ENCODE data around the gene INPP5A.
"Not testable (repeated sequence)": the region's sequence is repeated elsewhere in the genome, so short reads cannot be mapped to it uniquely, and the experiment has no call there.

INPP5A gene

DNA sequence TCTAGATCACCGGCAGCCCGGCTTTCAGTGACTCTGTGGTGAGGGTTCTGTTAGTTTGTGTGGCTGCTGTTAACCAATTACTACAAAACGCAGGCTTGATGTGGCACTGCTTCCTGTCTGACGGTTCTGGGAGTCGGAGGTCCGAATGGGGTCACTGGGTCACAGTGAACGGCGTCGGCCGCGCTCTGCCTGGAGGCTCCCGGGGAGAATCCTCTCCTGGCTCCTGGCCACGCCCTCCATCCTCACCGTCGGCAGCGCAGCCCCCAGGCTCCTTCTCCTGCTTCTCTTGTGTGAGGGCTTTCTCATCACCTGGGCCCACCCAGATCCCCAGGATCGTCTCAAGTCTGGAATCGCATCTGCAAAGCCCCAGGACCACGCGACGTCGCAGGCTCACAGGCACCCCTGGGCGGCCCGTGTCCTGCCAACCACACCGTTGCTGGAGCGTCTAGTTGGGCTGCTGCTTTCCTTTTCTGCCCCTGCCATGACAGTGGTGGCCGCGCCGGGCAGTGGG lies 280.2 kb downstream of the INPP5A start:
- Histone ChIP-seq H3K27ac (replicated peaks) (no peak overlapping the region), H3K4me3 (replicated peaks; ENCODE audit: insufficient read depth, low read length) (no peak overlapping the region), H3K27me3 (ENCODE audit: insufficient read depth, poor library complexity, severe bottlenecking) (no peaks in the 10 kb centered on the region)
- no peak for DNase-seq (ENCODE audit: low read depth in 1 of 2, low spot score in 1 of 2)
- TF ChIP-seq, protein P1, sequence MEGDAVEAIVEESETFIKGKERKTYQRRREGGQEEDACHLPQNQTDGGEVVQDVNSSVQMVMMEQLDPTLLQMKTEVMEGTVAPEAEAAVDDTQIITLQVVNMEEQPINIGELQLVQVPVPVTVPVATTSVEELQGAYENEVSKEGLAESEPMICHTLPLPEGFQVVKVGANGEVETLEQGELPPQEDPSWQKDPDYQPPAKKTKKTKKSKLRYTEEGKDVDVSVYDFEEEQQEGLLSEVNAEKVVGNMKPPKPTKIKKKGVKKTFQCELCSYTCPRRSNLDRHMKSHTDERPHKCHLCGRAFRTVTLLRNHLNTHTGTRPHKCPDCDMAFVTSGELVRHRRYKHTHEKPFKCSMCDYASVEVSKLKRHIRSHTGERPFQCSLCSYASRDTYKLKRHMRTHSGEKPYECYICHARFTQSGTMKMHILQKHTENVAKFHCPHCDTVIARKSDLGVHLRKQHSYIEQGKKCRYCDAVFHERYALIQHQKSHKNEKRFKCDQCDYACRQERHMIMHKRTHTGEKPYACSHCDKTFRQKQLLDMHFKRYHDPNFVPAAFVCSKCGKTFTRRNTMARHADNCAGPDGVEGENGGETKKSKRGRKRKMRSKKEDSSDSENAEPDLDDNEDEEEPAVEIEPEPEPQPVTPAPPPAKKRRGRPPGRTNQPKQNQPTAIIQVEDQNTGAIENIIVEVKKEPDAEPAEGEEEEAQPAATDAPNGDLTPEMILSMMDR (IDR thresholded peaks at IDR 0.05; ENCODE audit: insufficient read depth, low read length), result no peak
- TF ChIP-seq POLR2AphosphoS5 (IDR thresholded peaks at IDR 0.05; ENCODE audit: low read depth) (no peak), SPI1 (IDR thresholded peaks at IDR 0.05; ENCODE audit: borderline replicate concordance, low read depth) (no peak), GABPA (IDR thresholded peaks at IDR 0.05; ENCODE audit: low read depth) (no peak)
- TF ChIP-seq, protein P2, sequence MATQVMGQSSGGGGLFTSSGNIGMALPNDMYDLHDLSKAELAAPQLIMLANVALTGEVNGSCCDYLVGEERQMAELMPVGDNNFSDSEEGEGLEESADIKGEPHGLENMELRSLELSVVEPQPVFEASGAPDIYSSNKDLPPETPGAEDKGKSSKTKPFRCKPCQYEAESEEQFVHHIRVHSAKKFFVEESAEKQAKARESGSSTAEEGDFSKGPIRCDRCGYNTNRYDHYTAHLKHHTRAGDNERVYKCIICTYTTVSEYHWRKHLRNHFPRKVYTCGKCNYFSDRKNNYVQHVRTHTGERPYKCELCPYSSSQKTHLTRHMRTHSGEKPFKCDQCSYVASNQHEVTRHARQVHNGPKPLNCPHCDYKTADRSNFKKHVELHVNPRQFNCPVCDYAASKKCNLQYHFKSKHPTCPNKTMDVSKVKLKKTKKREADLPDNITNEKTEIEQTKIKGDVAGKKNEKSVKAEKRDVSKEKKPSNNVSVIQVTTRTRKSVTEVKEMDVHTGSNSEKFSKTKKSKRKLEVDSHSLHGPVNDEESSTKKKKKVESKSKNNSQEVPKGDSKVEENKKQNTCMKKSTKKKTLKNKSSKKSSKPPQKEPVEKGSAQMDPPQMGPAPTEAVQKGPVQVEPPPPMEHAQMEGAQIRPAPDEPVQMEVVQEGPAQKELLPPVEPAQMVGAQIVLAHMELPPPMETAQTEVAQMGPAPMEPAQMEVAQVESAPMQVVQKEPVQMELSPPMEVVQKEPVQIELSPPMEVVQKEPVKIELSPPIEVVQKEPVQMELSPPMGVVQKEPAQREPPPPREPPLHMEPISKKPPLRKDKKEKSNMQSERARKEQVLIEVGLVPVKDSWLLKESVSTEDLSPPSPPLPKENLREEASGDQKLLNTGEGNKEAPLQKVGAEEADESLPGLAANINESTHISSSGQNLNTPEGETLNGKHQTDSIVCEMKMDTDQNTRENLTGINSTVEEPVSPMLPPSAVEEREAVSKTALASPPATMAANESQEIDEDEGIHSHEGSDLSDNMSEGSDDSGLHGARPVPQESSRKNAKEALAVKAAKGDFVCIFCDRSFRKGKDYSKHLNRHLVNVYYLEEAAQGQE (IDR thresholded peaks at IDR 0.05; ENCODE audit: insufficient replicate concordance, low read depth), result no peak

DNA sequence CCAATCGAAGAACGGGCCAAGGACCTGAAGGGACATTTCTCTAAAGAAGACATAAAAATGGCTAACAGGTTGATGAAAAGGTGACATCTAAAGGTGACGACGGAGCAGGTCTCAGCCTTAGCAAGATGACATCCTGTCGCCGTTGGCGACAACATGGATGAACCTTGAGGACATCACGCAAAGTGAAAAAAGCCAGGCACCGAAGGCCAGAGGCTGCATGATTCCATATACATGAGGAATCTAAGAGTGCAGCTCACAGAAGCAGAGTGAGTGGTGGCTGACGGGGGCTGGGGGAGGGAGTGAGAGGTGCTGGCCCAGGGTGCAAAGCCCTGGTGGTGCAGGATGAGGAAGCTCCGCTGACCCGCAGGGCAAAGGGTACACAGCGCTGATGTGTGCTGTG lies 282.5 kb downstream of the INPP5A start:
- Histone ChIP-seq H3K4me3 (replicated peaks; ENCODE audit: insufficient read depth, low read length) (no peak overlapping the region), H3K27ac (replicated peaks) (no peak overlapping the region), H3K27me3 (ENCODE audit: insufficient read depth, poor library complexity, severe bottlenecking) (no peaks in the 10 kb centered on the region)
- TF ChIP-seq SPI1 (IDR thresholded peaks at IDR 0.05; ENCODE audit: borderline replicate concordance, low read depth), result no peak
- no peak for DNase-seq (ENCODE audit: low read depth in 1 of 2, low spot score in 1 of 2)

DNA sequence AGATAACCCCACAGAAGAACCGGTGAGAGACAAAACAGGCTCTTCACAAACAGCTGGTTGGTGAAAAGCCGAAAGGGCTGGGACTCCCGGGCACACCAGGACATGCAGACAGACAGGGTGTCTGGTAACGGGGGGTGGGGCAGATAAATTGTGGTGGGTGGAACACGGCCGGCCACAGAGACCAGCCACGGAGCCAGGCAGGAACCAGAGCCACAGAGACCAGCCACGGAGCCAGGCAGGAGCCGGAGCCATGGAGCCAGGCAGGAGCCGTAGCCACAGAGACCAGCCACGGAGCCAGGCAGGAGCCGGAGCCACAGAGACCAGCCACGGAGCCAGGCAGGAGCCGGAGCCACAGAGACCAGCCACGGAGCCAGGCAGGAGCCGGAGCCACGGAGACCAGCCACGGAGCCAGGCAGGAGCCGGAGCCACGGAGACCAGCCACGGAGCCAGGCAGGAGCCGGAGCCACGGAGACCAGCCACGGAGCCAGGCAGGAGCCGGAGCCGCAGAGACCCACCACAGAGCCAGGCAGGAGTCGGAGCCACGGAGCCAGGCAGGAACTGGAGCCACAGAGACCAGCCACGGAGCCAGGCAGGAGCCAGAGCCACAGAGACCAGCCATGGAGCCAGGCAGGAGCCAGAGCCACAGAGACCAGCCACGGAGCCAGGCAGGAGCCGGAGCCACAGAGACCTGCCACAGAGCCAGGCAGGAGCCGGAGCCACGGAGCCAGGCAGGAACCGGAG lies 288.4 kb downstream of the INPP5A start:
- H3K27ac ChIP-seq (replicated peaks); DNase-seq (ENCODE audit: low read depth in 1 of 2, low spot score in 1 of 2); H3K4me3 ChIP-seq (replicated peaks; ENCODE audit: insufficient read depth, low read length); H3K27me3 ChIP-seq (ENCODE audit: insufficient read depth, poor library complexity, severe bottlenecking): not testable (repeated sequence)

DNA sequence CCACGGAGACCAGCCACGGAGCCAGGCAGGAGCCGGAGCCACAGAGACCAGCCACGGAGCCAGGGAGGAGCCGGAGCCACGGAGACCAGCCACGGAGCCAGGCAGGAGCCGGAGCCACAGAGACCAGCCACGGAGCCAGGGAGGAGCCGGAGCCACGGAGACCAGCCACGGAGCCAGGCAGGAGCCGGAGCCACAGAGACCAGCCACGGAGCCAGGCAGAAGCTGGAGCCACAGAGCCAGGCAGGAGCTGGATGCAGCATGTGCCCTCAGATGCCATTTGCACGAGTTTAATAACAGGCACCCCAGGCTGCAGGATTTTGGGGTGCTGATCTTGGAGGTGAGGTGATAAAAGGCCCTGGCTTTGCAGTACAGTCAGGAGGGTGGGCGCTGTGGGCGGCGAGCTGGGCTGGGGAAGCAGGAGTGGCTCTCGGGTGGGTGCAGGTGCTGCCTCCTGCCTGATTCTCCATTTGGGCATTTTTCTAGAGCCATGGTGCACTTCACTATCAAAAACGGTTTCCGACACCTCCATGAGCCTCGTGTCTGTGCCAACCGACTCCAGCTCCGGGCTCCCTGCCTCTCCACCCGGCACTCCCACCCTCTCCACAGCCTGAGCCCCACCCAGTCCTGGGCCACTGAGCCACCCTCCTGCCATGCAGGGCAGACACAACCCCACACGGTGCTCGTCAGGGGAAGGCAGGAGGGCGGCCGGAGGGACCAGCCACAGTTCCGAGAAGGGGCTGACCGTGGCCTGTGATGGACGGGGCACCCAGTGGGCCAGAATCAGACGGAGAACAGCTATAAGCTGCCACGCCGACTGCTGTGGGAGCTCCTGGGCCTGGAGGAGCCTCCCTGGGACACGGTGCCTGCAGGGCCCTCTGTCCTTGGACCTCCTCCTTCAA lies 289.2 kb downstream of the INPP5A start:
- DNase-seq (ENCODE audit: low read depth in 1 of 2, low spot score in 1 of 2), result no peak
- H3K27ac ChIP-seq (replicated peaks), result no peak overlapping the region
- H3K4me3 ChIP-seq (replicated peaks; ENCODE audit: insufficient read depth, low read length), result no peak overlapping the region
- no peak for TF ChIP-seq SPI1 (IDR thresholded peaks at IDR 0.05; ENCODE audit: borderline replicate concordance, low read depth)
- TF ChIP-seq, protein P1 (IDR thresholded peaks at IDR 0.05; ENCODE audit: insufficient read depth, low read length), result no peak
- H3K27me3 ChIP-seq (ENCODE audit: insufficient read depth, poor library complexity, severe bottlenecking), result peaks cover 8% of the 10 kb centered on the region

DNA sequence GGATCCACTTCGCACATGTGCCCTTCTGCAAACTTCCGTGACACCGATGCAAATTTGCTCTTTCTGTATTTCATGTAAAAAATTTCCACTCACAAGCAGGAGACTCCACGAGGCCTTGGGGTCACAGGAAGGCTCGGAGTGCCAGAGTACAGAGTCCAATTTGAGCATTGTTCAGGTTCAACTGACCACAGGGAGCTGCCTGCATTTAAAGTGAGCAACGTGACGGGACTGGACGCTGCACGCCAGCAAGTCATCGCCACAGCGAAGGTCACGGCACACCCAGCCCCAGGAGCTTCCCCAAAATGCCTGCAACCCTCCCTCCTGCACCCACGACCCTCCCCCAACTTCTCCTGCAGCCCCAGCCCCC lies 289.8 kb downstream of the INPP5A start:
- no peak for DNase-seq (ENCODE audit: low read depth in 1 of 2, low spot score in 1 of 2)
- Histone ChIP-seq H3K27me3 (ENCODE audit: insufficient read depth, poor library complexity, severe bottlenecking) (peaks cover 11% of the 10 kb centered on the region), H3K27ac (replicated peaks) (no peak overlapping the region), H3K4me3 (replicated peaks; ENCODE audit: insufficient read depth, low read length) (no peak overlapping the region)
- TF ChIP-seq GABPA (IDR thresholded peaks at IDR 0.05; ENCODE audit: low read depth), result no peak
- TF ChIP-seq, protein P2 (IDR thresholded peaks at IDR 0.05; ENCODE audit: insufficient replicate concordance, low read depth), result no peak
- TF ChIP-seq, protein P1 (IDR thresholded peaks at IDR 0.05; ENCODE audit: insufficient read depth, low read length), result no peak
- no peak for TF ChIP-seq POLR2AphosphoS5 (IDR thresholded peaks at IDR 0.05; ENCODE audit: low read depth)
- no peak for TF ChIP-seq SPI1 (IDR thresholded peaks at IDR 0.05; ENCODE audit: borderline replicate concordance, low read depth)
